Measurements from ENCODE around the gene EPB41L2.

GRCh38 chr6:131022691-131023090 is 40.4 kb downstream of the EPB41L2 start:
- TF ChIP-seq CTCF (conservative IDR thresholded peaks at IDR 0.05 in 1 of 2, IDR thresholded peaks at IDR 0.05 in 1 of 2; ENCODE audit: low read depth in 1 of 2, low read length in 2 of 2) (no peak), EZH2 (IDR thresholded peaks at IDR 0.05; ENCODE audit: low read length, missing control alignments) (no peak)
